Activated T-helper 9 cell treated with anti-CD3 and anti-CD28 coated beads, Interleukin-2, amount 50 U/mL, for 16 hours (primary cell): ENCODE data around the gene PUDP.
"Not testable (repeated sequence)": the region's sequence is repeated elsewhere in the genome, so short reads cannot be mapped to it uniquely, and the experiment has no call there.

ENCODE experiments used
- DNase-seq: peaks from one replicate; pipeline ENCODE4 v3.0.0-alpha.2; 2020; ENCODE audit warnings: low read depth

The PUDP gene

GRCh38 chrX:7025471-7025870 lies 122.5 kb downstream of the PUDP start:
- no peak for DNase-seq

- DNase-seq = no peak
These were observed 123.1 kb downstream of the PUDP start for GRCh38 chrX:7024850-7025249.

GRCh38 chrX:7022996-7023395 lies 125.0 kb downstream of the PUDP start:
- DNase-seq = not testable (repeated sequence)

- DNase-seq = no peak
These were observed 126.0 kb downstream of the PUDP start for GRCh38 chrX:7021991-7022390.

- no peak for DNase-seq
These were observed 128.4 kb downstream of the PUDP start for GRCh38 chrX:7019555-7019954.

GRCh38 chrX:7012262-7012834 lies 135.6 kb downstream of the PUDP start:
- DNase-seq = not testable (repeated sequence)

- not testable (repeated sequence) for DNase-seq
These were observed 137.1 kb downstream of the PUDP start for GRCh38 chrX:7010897-7011296.

GRCh38 chrX:7007328-7007727 lies 140.6 kb downstream of the PUDP start:
- DNase-seq = not testable (repeated sequence)
